Measurements from ENCODE around the gene CD320. TPM values are rescaled to one million over a fixed set of nuclear protein-coding genes. Genes with fewer than 3 reads are reported as not detected.

Gene CD320
- total and polyA plus RNA-seq, 3 experiments from 2014 or later: 58.6 to 97.6 (median 93.7) TPM

- Mint-ChIP-seq H3K36me3 (peaks cover 0 to 38% (median 2%) of the 10 kb centered on the region in 3 donors), H3K9me3 (no peaks in the 10 kb centered on the region), H3K4me3 (no peak overlapping the region), H3K4me1 (peaks cover 1 to 21% (median 4%) of the 10 kb centered on the region in 3 donors), H3K27me3 (no peaks in the 10 kb centered on the region), H3K27ac (peak overlapping the region in 1 of 8 donors; percentile 47)
- POLR2A ChIA-PET: no interaction called here
- DNase-seq: no peak
- Histone ChIP-seq H3K4me1 (ENCODE audit: insufficient read depth, low read length) (no peaks in the 10 kb centered on the region), H3K36me3 (ENCODE audit: insufficient read depth, low read length) (no peaks in the 10 kb centered on the region), H3K27ac (ENCODE audit: low read depth, low read length) (no peak overlapping the region), H3K4me3 (ENCODE audit: low read length) (no peak overlapping the region), H3K27me3 (ENCODE audit: insufficient read depth, low read length, poor library complexity, severe bottlenecking) (no peaks in the 10 kb centered on the region), H3K9me3 (ENCODE audit: low read length) (no peaks in the 10 kb centered on the region)
- CTCF ChIA-PET: interaction anchor here (0.6 to 0.7 kb wide), 2 partner anchors 8 to 27 kb away, joined by 3 read pairs; no protein-coding TSS in a partner anchor
Measured at GRCh38 chr19:8261347-8261746, 46.8 kb downstream of the CD320 start.

- H3K27me3 Mint-ChIP-seq: no peaks in the 10 kb centered on the region
- H3K27me3 ChIP-seq (ENCODE audit: insufficient read depth, low read length, poor library complexity, severe bottlenecking): no peaks in the 10 kb centered on the region
- no peak overlapping the region for H3K27ac ChIP-seq (ENCODE audit: low read depth, low read length)
- ChIA-PET CTCF (interaction anchor here (1.2 kb wide), 1 partner anchor 53 kb away, joined by 3 read pairs; no protein-coding TSS in a partner anchor), POLR2A (interaction anchor here (0.6 kb wide), 1 partner anchor 79 kb away, joined by 4 read pairs; no protein-coding TSS in a partner anchor)
- no peaks in the 10 kb centered on the region for H3K9me3 ChIP-seq (ENCODE audit: low read length)
- no peak overlapping the region for H3K4me3 Mint-ChIP-seq
- no peaks in the 10 kb centered on the region for H3K4me1 ChIP-seq (ENCODE audit: insufficient read depth, low read length)
- H3K27ac Mint-ChIP-seq: peak overlapping the region in 1 of 8 donors; percentile 25
- peaks cover 1 to 21% (median 4%) of the 10 kb centered on the region in 3 donors for H3K4me1 Mint-ChIP-seq
- no peak overlapping the region for H3K4me3 ChIP-seq (ENCODE audit: low read length)
- H3K36me3 Mint-ChIP-seq: peaks cover 0 to 43% (median 2%) of the 10 kb centered on the region in 3 donors
- no peaks in the 10 kb centered on the region for H3K36me3 ChIP-seq (ENCODE audit: insufficient read depth, low read length)
- DNase-seq: no peak
- no peaks in the 10 kb centered on the region for H3K9me3 Mint-ChIP-seq
Measured at GRCh38 chr19:8259922-8260247, 48.3 kb downstream of the CD320 start.

GRCh38 chr19:8259142-8259921 lies 48.8 kb downstream of the CD320 start:
- DNase-seq: no peak
- Mint-ChIP-seq H3K9me3 (no peaks in the 10 kb centered on the region), H3K27ac (peak overlapping the region in 4 of 8 donors; percentile 4 to 70 (median 28)), H3K4me3 (no peak overlapping the region), H3K4me1 (peaks cover 1 to 21% (median 4%) of the 10 kb centered on the region in 3 donors), H3K36me3 (peaks cover 0 to 44% (median 2%) of the 10 kb centered on the region in 3 donors), H3K27me3 (no peaks in the 10 kb centered on the region)
- Histone ChIP-seq H3K4me3 (ENCODE audit: low read length) (no peak overlapping the region), H3K27ac (ENCODE audit: low read depth, low read length) (no peak overlapping the region), H3K4me1 (ENCODE audit: insufficient read depth, low read length) (no peaks in the 10 kb centered on the region), H3K9me3 (ENCODE audit: low read length) (no peaks in the 10 kb centered on the region), H3K36me3 (ENCODE audit: insufficient read depth, low read length) (no peaks in the 10 kb centered on the region), H3K27me3 (ENCODE audit: insufficient read depth, low read length, poor library complexity, severe bottlenecking) (no peaks in the 10 kb centered on the region)
- ChIA-PET POLR2A (interaction anchor here (0.6 kb wide), 1 partner anchor 79 kb away, joined by 4 read pairs; no protein-coding TSS in a partner anchor), CTCF (no interaction called here)

- Histone ChIP-seq H3K27ac (ENCODE audit: low read depth, low read length) (no peak overlapping the region), H3K36me3 (ENCODE audit: insufficient read depth, low read length) (no peaks in the 10 kb centered on the region), H3K4me3 (ENCODE audit: low read length) (no peak overlapping the region), H3K27me3 (ENCODE audit: insufficient read depth, low read length, poor library complexity, severe bottlenecking) (no peaks in the 10 kb centered on the region), H3K4me1 (ENCODE audit: insufficient read depth, low read length) (no peaks in the 10 kb centered on the region), H3K9me3 (ENCODE audit: low read length) (no peaks in the 10 kb centered on the region)
- Mint-ChIP-seq H3K4me3 (no peak overlapping the region), H3K27me3 (no peaks in the 10 kb centered on the region), H3K27ac (peak overlapping the region in 2 of 8 donors; percentile 17 to 56), H3K9me3 (no peaks in the 10 kb centered on the region), H3K36me3 (peaks cover 0 to 47% (median 4%) of the 10 kb centered on the region in 3 donors), H3K4me1 (peaks cover 3 to 24% (median 8%) of the 10 kb centered on the region in 3 donors)
- DNase-seq: no peak
- CTCF ChIA-PET: interaction anchor here (1.9 kb wide), 1 partner anchor 11 kb away, joined by 10 read pairs; no protein-coding TSS in a partner anchor
- POLR2A ChIA-PET: interaction anchor here (0.5 kb wide), 1 partner anchor 9 kb away, joined by 4 read pairs; no protein-coding TSS in a partner anchor
Measured at GRCh38 chr19:8257052-8257443, 51.1 kb downstream of the CD320 start.

GRCh38 chr19:8256276-8257051 lies 51.7 kb downstream of the CD320 start:
- Mint-ChIP-seq H3K4me1 (peaks cover 3 to 24% (median 8%) of the 10 kb centered on the region in 3 donors), H3K27me3 (no peaks in the 10 kb centered on the region), H3K9me3 (no peaks in the 10 kb centered on the region), H3K27ac (peak overlapping the region in 1 of 8 donors; percentile 56), H3K36me3 (peaks cover 0 to 45% (median 4%) of the 10 kb centered on the region in 3 donors), H3K4me3 (no peak overlapping the region)
- POLR2A ChIA-PET: interaction anchor here (0.5 kb wide), 1 partner anchor 9 kb away, joined by 4 read pairs; no protein-coding TSS in a partner anchor
- no peak overlapping the region for H3K4me3 ChIP-seq (ENCODE audit: low read length)
- no peak for DNase-seq
- no peaks in the 10 kb centered on the region for H3K36me3 ChIP-seq (ENCODE audit: insufficient read depth, low read length)
- H3K27ac ChIP-seq (ENCODE audit: low read depth, low read length): no peak overlapping the region
- CTCF ChIA-PET: interaction anchor here (1.1 to 1.9 kb wide), 2 partner anchors 7 to 12 kb away, joined by 3 to 10 read pairs; no protein-coding TSS in a partner anchor
- no peaks in the 10 kb centered on the region for H3K9me3 ChIP-seq (ENCODE audit: low read length)
- no peaks in the 10 kb centered on the region for H3K27me3 ChIP-seq (ENCODE audit: insufficient read depth, low read length, poor library complexity, severe bottlenecking)
- H3K4me1 ChIP-seq (ENCODE audit: insufficient read depth, low read length): no peaks in the 10 kb centered on the region

- Histone ChIP-seq H3K27ac (ENCODE audit: low read depth, low read length) (no peak overlapping the region), H3K9me3 (ENCODE audit: low read length) (no peaks in the 10 kb centered on the region), H3K4me1 (ENCODE audit: insufficient read depth, low read length) (no peaks in the 10 kb centered on the region), H3K4me3 (ENCODE audit: low read length) (no peak overlapping the region), H3K36me3 (ENCODE audit: insufficient read depth, low read length) (no peaks in the 10 kb centered on the region), H3K27me3 (ENCODE audit: insufficient read depth, low read length, poor library complexity, severe bottlenecking) (no peaks in the 10 kb centered on the region)
- DNase-seq: no peak
- H3K4me3 Mint-ChIP-seq: no peak overlapping the region
- ChIA-PET CTCF (interaction anchor here (1.1 to 1.9 kb wide), 4 partner anchors 8 to 402 kb away, joined by 3 to 10 read pairs (median 4); no protein-coding TSS in a partner anchor), POLR2A (interaction anchor here (0.6 kb wide), 1 partner anchor 253 kb away, joined by 8 read pairs; no protein-coding TSS in a partner anchor)
- H3K9me3 Mint-ChIP-seq: no peaks in the 10 kb centered on the region
- no peak overlapping the region for H3K27ac Mint-ChIP-seq
- H3K27me3 Mint-ChIP-seq: no peaks in the 10 kb centered on the region
- peaks cover 0 to 46% (median 4%) of the 10 kb centered on the region in 3 donors for H3K36me3 Mint-ChIP-seq
- peaks cover 3 to 22% (median 8%) of the 10 kb centered on the region in 3 donors for H3K4me1 Mint-ChIP-seq
Measured at GRCh38 chr19:8255426-8256125, 52.6 kb downstream of the CD320 start.

GRCh38 chr19:8254286-8255001 lies 53.7 kb downstream of the CD320 start:
- Histone ChIP-seq H3K27me3 (ENCODE audit: insufficient read depth, low read length, poor library complexity, severe bottlenecking) (no peaks in the 10 kb centered on the region), H3K36me3 (ENCODE audit: insufficient read depth, low read length) (no peaks in the 10 kb centered on the region), H3K4me3 (ENCODE audit: low read length) (no peak overlapping the region), H3K9me3 (ENCODE audit: low read length) (no peaks in the 10 kb centered on the region), H3K4me1 (ENCODE audit: insufficient read depth, low read length) (no peaks in the 10 kb centered on the region), H3K27ac (ENCODE audit: low read depth, low read length) (no peak overlapping the region)
- Mint-ChIP-seq H3K9me3 (no peaks in the 10 kb centered on the region), H3K36me3 (peaks cover 0 to 41% (median 4%) of the 10 kb centered on the region in 3 donors), H3K27ac (peak overlapping the region in 1 of 8 donors; percentile 43), H3K4me3 (no peak overlapping the region), H3K4me1 (peaks cover 2 to 16% (median 8%) of the 10 kb centered on the region in 3 donors), H3K27me3 (no peaks in the 10 kb centered on the region)
- no peak for DNase-seq
- ChIA-PET POLR2A (no interaction called here), CTCF (interaction anchor here (0.8 to 1.5 kb wide), 6 partner anchors 10 to 401 kb away, joined by 3 to 4 read pairs (median 4); no protein-coding TSS in a partner anchor)

All from CD8-positive, alpha-beta memory T cell (primary cell).